HG03097 (cell line): ENCODE results near the gene TPSG1.
"Not testable (repeated sequence)": the region's sequence is repeated elsewhere in the genome, so short reads cannot be mapped to it uniquely, and the experiment has no call there.

Experiments used
- ATAC-seq: cut with Tn5 transposase; IDR thresholded peaks from one replicate; pipeline ENCODE4 v1.9.1; 2021; ENCODE audit not compliant: unreplicated experiment, low FRiP score

Gene TPSG1

DNA sequence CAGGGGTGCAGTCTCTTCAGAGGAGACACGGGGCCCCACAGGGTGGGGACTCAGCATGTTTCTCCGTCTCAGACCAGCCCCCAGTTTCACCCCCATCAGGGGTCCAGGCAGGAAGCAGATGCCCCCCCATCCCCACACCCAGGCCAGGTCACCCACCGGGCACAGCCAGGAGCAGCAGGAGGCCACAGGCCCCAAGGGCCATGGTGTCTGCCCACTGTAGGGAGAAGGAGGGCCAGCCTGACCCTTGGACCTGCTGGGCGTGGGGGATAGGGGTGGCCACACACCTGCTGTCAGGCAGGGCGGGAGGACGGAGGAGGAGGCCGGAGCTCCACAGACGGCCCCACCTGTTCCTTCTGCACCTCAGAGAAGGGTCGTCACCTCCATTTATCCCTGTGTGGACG lies at the start of gene TPSG1:
TPSG1 (minus strand) TSS at position 218 of the 401 bp plus-strand sequence; CDS start at position 202, 16 bp downstream.
- no peak for ATAC-seq

DNA sequence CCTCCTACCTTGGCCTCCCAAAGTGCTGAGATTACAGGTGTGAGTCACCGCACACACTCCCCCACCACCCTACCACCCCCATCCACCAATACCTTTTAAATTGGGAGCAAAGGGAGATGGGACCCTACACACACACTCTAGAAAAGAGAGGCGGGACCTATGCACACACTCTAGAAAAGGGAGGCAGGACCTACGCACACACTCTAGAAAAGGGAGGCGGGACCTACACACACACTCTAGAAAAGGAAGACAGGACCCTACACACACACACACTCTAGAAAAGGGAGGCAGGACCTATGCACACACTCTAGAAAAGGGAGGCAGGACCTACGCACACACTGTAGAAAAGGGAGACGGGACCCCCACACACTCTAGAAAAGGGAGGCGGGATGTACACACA lies 49.7 kb upstream of the TPSG1 start:
- no peak for ATAC-seq

DNA sequence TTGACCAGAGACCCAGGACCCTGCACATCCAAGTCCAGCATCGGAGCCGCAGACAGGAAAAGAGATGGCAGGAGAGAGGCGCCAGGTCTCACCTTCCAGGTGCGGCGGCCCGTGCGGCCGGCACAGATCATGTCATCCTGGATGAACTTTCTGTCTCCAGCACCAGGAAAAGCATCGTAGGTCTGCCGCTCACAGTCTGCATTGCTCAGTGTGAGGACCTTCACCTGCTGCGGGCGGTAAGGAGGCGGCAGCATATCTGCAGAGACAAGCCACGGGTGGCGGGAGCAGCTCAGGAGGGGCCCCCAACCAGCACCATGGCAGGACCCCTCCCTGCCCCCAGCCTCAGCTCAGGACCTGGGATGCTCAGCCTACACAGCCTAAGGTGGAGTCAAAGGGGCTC lies 48.7 kb upstream of the TPSG1 start:
- ATAC-seq, result no peak

DNA sequence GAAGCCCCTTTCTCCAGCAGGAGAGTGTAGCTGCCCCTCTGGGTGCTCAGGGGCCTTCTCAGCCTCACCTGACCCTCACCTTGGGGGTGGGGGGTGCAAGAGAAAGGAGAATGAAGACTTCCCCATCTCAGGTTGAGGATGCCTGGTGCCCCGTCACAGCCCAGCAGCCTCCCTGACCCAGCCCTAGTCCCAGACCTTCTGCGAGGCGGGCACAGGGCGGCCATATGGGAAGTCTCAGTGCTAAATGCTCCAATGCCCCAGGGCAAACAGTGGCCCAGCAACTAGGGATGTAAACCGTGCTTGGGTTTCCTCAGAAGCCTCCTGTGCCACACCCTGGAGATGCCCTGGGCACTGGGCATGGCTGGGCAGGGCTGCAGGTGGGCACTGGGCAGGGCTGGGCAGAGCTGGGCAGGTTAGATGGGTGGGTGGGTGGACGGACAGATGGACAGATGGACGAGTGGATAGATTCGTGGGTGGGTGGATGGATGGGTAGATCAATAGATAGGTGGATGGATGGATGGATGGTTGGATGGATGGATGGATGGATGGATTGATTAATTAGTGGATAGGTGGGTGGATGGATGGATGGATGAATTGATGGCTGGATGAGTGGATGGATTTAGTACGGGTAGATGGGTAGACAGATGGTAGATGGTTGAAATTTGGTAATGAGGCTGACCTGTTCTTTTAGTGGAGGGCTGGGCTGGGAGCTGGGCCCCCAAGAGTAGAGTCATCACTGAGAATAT lies 47.6 kb upstream of the TPSG1 start:
- ATAC-seq, result no peak

DNA sequence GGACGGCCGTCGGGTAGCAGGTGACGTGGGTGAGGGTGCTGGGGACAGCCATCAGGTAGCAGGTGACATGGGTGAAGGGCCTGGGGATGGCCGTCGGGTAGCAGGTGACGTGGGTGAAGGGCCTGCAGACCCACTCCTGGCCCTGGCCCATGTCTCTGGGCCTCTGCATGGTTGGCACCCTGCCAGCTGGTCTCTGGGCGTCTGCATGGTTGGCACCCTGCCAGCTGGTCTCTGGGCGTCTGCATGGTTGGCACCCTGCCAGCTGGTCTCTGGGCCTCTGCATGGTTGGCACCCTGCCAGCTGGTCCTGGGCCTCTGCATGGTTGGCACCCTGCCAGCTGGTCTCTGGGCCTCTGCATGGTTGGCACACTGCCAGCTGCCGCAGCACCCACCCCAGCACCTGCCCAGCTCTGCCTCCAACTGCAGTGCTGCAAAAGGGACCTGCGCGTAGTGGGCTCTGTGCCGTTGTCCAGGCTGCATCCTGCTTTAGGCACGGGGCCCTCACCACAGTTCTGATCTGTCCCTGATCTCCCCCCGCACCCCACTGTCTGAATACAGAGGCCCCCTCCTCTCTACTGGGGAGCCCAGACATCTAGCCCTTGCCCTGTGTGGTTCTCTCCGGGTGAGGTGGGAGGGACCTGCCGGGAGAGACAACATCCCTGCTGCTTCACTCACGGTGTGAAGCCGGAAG lies 46.8 kb upstream of the TPSG1 start:
- ATAC-seq, result not testable (repeated sequence)

DNA sequence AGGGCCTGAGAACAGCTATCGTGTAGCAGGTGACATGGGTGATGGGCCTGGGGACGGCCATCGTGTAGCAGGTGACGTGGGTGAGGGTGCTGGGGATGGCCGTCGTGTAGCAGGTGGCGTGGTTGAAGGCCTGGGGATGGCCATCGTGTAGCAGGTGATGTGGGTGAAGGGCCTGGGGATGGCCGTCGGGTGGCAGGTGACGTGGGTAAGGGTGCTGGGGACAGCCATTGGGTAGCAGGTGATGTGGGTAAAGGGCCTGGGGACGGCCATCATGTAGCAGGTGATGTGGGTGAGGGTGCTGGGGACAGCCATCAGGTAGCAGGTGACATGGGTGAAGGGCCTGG lies 46.3 kb upstream of the TPSG1 start:
- no peak for ATAC-seq

DNA sequence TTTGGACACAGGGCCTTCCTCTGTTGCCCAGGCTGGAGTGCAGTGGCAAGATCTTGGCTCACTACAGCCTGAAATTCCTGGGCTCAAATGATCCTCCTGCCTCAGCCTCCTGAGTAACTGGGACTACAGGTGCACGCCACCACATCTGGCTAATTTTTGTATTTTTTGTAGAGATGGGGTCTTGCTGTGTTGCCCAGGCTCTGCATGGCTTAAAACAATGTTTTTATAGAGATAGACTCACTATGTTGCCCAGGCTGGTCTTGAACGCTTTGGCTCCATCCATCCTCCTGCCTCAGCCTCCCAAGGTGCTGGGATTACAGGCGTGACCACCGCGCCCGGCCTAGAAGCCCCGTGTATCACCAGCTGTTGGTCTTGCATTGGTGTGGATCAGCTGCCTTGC lies 44.4 kb upstream of the TPSG1 start:
- not testable (repeated sequence) for ATAC-seq

DNA sequence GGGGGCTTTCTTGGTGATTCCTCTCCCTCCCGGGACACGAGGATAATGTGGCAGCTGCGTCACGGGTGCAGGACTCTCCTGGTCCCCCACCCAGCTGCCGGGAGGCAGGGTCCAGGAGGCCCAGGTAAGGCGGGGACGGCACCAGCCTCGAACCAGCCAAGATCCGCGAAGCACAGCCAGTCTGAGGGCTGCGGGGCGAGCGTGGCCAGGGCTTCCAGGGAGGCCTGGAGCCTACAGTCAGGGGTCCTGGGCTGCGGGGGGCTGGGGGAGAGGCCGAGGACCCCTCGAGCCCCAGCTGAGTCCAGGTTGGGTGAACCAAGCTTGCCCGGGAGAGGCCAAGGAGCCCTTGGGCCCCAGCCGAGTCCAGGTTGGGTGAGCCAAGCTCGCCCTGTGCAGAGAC lies 40.8 kb upstream of the TPSG1 start:
- no peak for ATAC-seq

DNA sequence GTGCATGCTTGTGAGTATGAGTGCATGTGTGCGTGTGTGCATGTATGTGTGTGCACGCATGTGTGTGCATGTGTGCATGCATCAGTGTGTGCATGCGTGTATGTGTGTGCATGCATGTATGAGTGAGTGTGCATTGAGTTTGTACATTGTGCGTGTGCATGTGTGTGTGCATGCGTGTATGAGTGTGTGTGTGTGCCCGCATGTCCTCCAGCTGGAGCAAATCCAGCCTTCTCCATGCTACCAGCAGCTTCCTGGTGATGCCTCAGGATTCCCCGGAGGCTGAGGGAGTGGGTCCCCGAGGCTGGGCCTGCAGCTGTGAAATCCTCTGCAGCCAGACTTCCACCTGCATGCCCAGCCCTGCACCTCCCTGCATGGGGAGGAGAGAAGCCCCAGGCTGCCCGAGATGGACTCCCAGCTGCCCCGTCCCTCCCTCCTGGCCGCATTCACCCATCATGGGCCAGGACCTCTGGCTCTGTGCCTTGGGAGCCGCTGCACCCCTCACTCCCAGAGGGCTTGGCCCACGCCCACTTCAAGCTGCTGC lies 40.1 kb upstream of the TPSG1 start:
- ATAC-seq, result no peak

DNA sequence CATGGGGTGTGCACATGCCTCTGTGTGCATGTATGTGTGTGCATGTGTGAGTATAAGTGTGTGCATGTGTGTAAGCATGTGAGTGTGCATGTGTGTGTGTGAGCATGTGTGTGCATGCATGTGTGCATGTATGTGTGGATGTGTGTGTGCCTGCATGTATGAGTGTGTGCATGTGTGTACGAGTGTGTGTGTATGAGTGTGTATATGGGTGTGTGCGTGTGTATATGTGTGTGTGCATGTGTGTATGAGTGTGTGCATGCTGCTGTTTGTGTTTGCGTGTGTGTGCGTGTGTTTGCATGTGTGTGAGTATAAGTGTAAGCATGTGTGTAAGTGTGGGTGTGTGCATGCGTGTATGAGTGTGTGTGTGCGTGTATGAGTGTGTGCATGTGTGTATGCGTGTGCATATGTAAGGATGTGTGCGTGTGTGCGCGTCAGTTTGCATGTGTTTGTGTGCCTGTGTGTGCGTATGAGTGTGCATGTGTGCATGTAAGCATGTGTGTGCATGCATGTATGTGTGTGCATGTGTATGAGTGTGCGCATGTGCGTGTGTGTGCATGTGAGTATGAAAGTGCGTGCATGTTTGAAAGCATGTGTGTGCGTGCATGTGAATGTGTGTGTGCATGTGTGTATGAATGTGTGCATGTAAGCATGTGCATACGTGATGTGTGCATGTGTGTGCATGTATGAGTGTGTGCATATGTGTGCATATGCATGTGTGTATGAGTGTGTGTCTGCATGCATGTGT lies 39.4 kb upstream of the TPSG1 start:
- ATAC-seq, result no peak

DNA sequence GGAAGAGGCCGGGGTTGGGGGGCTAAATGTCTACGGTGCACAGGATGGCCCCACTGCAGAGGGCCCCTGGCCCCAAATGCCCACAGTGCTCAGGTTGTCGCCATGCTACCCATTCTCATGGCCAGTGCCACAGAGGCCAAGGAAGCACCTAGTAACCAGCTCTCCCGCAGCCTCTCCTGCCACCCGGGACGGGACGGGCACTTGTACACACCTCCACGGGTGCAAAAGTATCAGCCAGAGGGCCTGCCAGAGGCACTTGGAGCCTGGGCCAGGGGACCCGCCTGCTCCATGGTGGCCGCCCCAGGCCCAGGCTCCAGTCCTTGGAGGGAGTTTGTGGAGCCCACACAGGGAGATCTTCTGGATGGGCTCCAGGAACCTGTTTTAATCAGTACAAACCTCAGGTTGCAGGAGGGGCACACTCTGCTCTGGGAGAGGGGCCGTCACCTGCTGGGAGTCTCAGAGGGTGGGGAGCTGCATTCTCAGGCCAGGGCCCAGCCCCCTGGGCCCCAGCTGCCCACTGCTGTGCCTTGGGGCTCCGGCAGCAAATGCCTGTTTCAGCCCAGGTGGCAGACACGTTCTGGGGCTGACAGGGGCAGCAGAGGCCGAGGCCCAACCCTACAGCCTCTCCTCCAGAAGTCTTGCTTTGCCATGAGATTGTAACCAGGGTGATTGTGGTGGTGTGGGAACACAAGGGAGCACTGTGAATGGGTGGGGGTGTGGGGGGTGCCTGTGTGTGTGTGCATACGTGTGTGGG lies 38.7 kb upstream of the TPSG1 start:
- no peak for ATAC-seq

DNA sequence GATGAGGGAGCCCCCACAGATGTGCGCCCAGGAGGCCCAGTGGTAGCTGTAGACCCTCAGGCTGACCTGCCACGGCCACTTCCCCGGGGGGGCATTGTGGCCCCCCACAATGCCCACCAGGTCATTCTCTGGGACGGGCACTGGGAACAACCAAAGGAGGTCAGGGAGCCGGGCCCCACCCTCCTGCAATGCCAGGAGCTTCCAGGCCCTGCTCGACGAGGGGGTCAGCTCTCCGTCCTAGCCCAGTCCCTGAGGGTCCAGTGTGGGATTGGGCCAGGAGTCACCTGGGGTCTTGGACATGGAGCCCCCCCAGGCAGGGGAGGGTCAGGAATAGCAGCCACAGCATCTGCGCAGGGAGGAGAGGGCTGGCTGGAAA lies 37.8 kb upstream of the TPSG1 start:
- ATAC-seq, result no peak

DNA sequence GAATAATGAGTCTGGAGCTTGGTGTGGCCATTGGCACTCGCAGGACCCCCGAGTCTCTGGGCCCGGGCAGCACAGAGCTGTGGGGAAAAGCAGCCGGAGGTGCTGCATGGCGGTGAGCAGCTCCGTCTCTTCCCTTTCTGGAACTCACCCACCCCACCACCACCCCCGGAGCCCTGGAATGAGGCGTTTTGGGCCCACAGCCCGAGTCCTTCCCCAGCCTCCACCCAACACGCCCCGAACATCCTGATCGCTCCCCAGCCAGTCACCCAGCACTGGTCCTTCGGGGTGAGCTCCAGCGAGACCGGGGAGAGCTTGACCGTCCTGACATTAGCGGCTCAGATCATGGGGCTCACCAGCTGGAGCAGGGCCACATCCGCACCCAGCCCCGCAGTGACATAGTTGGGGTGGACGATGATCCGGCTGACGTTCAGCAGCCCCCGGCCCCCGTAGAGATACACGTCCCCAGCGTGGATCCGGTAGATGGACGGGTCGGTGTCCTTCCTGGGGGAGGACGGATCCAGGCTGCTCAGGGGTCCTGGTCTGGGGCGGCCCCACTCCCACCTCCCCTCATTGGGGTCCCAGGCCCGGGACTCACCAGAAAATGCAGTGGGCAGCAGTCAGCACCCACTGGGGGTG lies 37.3 kb upstream of the TPSG1 start:
- no peak for ATAC-seq

DNA sequence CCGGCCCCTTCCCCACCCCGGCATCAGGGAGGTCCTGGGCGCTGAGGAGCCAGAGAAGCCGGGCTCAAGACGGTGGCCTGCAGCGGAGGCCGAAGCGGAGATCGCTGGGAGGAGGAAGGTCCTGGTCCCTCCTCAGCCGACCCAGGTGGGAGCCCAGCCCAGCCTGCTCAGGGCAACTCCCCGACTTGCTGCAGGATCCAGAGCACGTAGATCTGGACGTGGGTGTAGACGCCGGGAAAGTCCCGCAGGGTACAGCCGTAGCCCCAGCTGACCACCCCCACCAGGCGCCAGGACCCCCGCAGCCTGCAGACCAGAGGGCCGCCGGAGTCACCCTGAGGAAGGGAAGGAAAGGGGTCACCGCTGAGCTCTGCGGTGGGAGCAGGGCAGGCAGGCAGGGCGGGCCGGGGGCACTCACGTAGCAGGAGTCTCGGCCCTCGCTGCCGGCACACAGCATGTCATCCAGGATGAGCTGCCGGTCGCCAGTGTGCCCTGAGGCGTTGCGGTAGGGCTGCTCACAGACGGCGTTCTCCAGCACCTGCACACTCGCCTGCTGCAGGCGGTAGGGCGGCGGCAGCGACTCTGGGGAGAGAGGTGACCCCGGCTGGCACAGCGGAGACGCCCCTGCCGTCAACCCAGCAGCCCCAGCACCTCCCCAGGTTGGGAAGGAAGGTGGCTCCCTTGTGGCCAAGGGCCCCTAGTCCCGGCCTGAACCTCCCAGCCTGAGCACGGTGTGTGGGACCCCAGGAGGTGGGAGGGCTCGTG lies 36.2 kb upstream of the TPSG1 start:
- ATAC-seq, result no peak

DNA sequence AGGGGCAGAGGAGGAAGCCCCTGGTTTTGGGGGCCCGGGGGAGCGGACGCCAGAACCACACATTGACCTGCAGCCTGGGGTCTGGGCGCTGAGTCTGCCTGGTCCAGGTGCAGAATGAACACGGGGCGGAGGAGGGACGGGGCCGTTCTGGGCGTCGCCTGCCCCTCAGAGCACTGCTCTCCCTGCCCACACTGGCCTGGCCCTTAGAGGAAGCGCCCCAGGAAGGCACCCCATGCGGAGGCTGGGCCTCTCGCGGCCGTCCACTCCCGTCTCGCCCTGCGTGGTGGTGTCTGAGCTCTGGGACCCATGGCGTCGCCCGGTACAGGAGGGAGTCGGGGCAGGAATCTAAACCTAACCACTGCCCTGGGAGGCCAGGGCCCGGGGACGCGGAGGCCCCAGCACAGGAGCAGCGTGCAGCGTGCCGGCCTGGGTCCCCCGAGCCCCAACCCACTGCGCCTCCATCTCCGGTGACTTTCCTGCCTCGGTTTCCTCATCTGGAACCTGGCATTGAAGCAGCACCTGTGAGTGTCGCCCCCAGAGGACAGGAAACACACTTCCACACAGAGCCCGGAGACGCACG lies 35.1 kb upstream of the TPSG1 start:
- no peak for ATAC-seq

DNA sequence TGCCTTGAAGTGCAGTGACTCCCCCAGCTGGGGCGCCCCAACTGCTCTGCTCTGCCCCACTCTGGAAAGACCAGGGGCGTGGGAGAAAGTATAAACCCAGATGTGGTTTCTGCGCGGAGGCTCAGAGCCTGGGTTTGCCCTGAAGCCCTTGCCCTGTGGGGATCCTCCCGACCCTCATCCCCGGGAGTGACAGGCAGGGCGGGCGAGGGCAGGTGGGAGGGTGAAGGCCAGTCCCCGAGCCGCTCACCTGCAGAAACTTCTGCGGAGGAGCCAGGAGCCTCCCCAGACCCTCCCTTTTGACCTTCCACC lies 34.6 kb upstream of the TPSG1 start:
- ATAC-seq, result no peak

DNA sequence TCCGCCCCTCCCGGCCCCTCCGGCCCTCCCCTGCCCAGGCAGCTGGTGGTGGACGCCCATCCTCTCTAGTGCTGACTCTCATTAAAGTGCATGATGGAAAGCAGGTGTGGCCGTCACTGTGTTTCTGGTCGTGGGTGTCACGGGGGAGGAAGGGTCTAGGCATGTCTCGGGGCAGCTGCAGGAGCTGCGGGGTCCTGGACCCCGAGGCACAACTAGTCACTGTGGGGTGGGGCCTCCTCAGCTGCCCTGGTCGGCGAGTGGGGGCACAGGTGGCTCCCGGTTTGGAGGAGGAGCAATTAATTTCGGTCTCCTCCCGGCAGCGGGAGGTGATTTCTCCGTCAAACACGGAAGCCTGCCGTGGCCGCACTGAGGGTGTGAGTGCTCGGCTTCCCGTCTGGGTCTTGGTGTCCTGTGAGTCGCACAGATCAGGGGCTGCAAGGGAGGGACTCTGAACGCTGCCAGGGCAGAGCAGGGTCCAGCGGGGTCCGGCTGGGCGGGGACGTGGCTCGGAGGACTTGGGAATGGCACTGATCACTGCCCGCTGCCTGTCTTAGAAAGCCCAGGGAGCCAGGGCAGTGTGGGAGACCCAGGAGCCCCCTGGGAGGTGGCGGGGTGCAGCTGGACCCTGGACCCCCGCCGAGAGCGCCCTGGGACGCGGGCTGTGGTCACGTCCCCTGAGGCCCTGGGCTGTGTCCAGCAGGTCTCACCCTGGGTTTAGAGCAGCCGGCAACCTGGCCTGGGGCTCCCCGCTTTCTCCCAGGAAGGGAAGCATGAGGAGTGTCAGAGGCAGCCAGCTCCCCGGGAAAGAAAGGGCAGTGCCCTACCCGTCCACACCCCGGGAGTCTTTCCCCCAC lies 34.1 kb upstream of the TPSG1 start:
- no peak for ATAC-seq

DNA sequence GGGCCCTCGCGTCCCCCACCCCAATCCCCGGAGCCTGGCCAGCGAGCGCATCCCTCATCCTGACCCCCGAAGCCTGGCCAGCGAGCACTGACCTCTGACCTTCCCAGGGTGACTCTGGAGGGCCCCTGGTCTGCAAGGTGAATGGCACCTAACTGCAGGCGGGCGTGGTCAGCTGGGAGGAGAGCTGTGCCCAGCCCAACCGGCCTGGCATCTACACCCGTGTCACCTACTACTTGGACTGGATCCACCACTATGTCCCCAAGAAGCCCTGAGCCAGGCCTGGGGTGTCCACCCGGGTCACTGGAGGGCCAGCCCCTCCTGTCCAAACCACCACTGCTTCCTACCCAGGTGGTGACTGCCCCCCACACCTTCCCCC lies 33.1 kb upstream of the TPSG1 start:
- ATAC-seq, result no peak
